Endodermal cell (in vitro differentiated cells): ENCODE data around the gene IKZF2. TPM values are rescaled to one million over a fixed set of nuclear protein-coding genes. Genes with fewer than 3 reads are reported as not detected.

ENCODE experiments used
- DNase-seq: peaks from one replicate; pipeline ENCODE4 v3.0.0-alpha.2; 2017
- H3K27ac ChIP-seq: 2 replicates; pipeline ENCODE4 v1.5.1; 2013; ENCODE audit warnings: mild to moderate bottlenecking, low read depth, low read length, moderate library complexity
- H3K27me3 ChIP-seq: 2 replicates; pipeline ENCODE4 v1.6.1; 2013; ENCODE audit warnings: mild to moderate bottlenecking, low read length, moderate library complexity; ENCODE audit not compliant: insufficient read depth, control insufficient read depth, poor library complexity, severe bottlenecking
- H3K36me3 ChIP-seq: 2 replicates; pipeline ENCODE4 v1.7.0; 2013; ENCODE audit warnings: mild to moderate bottlenecking, low read length, moderate library complexity; ENCODE audit not compliant: control insufficient read depth, insufficient read depth
- H3K4me1 ChIP-seq: one replicate; pipeline ENCODE4 v1.7.0; 2013; ENCODE audit warnings: low read length; ENCODE audit not compliant: control insufficient read depth, insufficient read depth
- H3K4me3 ChIP-seq: 2 replicates; pipeline ENCODE4 v1.5.1; 2013; ENCODE audit warnings: mild to moderate bottlenecking, low read length, moderate library complexity
- H3K9ac ChIP-seq: 2 replicates; pipeline ENCODE4 v1.6.1; 2013; ENCODE audit warnings: mild to moderate bottlenecking, low read length, moderate library complexity; ENCODE audit not compliant: poor library complexity, severe bottlenecking; ENCODE audit errors: extremely low read depth
- H3K9me3 ChIP-seq: 2 replicates; pipeline ENCODE4 v1.6.1; 2013; ENCODE audit warnings: mild to moderate bottlenecking, low read length, moderate library complexity; ENCODE audit not compliant: control insufficient read depth
- H3K27ac Mint-ChIP-seq: 2 replicates; pipeline ENCODE4 v1.8.0; 2020; ENCODE audit warnings: mixed read lengths
- H3K27me3 Mint-ChIP-seq: 2 replicates; pipeline ENCODE4 v1.8.0; 2021; ENCODE audit warnings: mild to moderate bottlenecking, mixed read lengths; ENCODE audit not compliant: insufficient read depth
- H3K36me3 Mint-ChIP-seq: 2 replicates; pipeline ENCODE4 v1.8.0; 2020; ENCODE audit warnings: low read depth, mixed read lengths
- H3K4me1 Mint-ChIP-seq: 2 replicates; pipeline ENCODE4 v1.8.0; 2020; ENCODE audit warnings: mixed read lengths
- H3K4me3 Mint-ChIP-seq: 2 replicates; pipeline ENCODE4 v1.8.0; 2020; ENCODE audit warnings: mild to moderate bottlenecking, moderate library complexity, mixed read lengths
- H3K9me3 Mint-ChIP-seq: 2 replicates; pipeline ENCODE4 v1.8.0; 2020; ENCODE audit warnings: mild to moderate bottlenecking, mixed read lengths
- WGBS, 2 experiments: methylation state at CpG; one replicate each; pipeline versions ENCODE4 v1.1.5 to v1.1.7; 2013; ENCODE audit warnings: missing lambda C conversion rate in 2 of 2, mixed read lengths in 1 of 2; ENCODE audit not compliant: insufficient coverage in 1 of 2, insufficient read length in 1 of 2; 5-methylcytosine and 5-hydroxymethylcytosine counted together
- total RNA-seq, 2 donors: library from RNA; stranded (reverse); fragmentation: NEBNext Ultra II Directional in 1 of 2; extraction: Animal tissue kit (Norgen Biotek cat#: 25700) in 1 of 2; gene quantifications; 2 replicates in 1 of 2; 3 replicates in 1 of 2; pipeline ENCODE4 v1.2.1, GENCODE V29; 2021
- TF ChIP-seq, protein P1 (sequence below): fragments of 200-600 bp; sonication (generic); conservative IDR thresholded peaks from 2 replicates; pipeline ENCODE4 v1.5.0; 2021; ENCODE audit warnings: antibody characterized with exemption, mild to moderate bottlenecking

The IKZF2 gene
- total RNA-seq, 2 donors from 2014 or later: 3.9 to 8.7 TPM

- H3K36me3 Mint-ChIP-seq: no peaks in the 10 kb centered on the region
- H3K9me3 Mint-ChIP-seq: no peaks in the 10 kb centered on the region
- no peak overlapping the region for H3K27ac ChIP-seq
- WGBS, 2 experiments: 86 to 100% methylated on average over 1 to 2 of the region's 2 CpGs
- peaks cover 4% of the 10 kb centered on the region for H3K27me3 ChIP-seq
- no peak overlapping the region for H3K9ac ChIP-seq
- H3K27me3 Mint-ChIP-seq: no peaks in the 10 kb centered on the region
- DNase-seq: no peak
- no peaks in the 10 kb centered on the region for H3K36me3 ChIP-seq
- H3K4me1 Mint-ChIP-seq: peaks cover 7% of the 10 kb centered on the region
- H3K27ac Mint-ChIP-seq: no peak overlapping the region
- TF ChIP-seq, protein P1, sequence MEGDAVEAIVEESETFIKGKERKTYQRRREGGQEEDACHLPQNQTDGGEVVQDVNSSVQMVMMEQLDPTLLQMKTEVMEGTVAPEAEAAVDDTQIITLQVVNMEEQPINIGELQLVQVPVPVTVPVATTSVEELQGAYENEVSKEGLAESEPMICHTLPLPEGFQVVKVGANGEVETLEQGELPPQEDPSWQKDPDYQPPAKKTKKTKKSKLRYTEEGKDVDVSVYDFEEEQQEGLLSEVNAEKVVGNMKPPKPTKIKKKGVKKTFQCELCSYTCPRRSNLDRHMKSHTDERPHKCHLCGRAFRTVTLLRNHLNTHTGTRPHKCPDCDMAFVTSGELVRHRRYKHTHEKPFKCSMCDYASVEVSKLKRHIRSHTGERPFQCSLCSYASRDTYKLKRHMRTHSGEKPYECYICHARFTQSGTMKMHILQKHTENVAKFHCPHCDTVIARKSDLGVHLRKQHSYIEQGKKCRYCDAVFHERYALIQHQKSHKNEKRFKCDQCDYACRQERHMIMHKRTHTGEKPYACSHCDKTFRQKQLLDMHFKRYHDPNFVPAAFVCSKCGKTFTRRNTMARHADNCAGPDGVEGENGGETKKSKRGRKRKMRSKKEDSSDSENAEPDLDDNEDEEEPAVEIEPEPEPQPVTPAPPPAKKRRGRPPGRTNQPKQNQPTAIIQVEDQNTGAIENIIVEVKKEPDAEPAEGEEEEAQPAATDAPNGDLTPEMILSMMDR: no peak
- H3K4me3 ChIP-seq: no peak overlapping the region
- H3K4me3 Mint-ChIP-seq: no peak overlapping the region
- no peaks in the 10 kb centered on the region for H3K9me3 ChIP-seq
- H3K4me1 ChIP-seq: peaks cover 4% of the 10 kb centered on the region
Measured at GRCh38 chr2:213167271-213167930, 16.0 kb upstream of the IKZF2 start.

- H3K9ac ChIP-seq: no peak overlapping the region
- no peaks in the 10 kb centered on the region for H3K36me3 Mint-ChIP-seq
- DNase-seq: no peak
- H3K27ac ChIP-seq: no peak overlapping the region
- no peak overlapping the region for H3K4me3 Mint-ChIP-seq
- TF ChIP-seq, protein P1: no peak
- H3K9me3 ChIP-seq: no peaks in the 10 kb centered on the region
- H3K4me3 ChIP-seq: no peak overlapping the region
- peaks cover 6% of the 10 kb centered on the region for H3K4me1 Mint-ChIP-seq
- H3K27ac Mint-ChIP-seq: no peak overlapping the region
- peaks cover 9% of the 10 kb centered on the region for H3K27me3 ChIP-seq
- H3K4me1 ChIP-seq: peaks cover 4% of the 10 kb centered on the region
- no peaks in the 10 kb centered on the region for H3K9me3 Mint-ChIP-seq
- no peaks in the 10 kb centered on the region for H3K36me3 ChIP-seq
- peaks cover 1% of the 10 kb centered on the region for H3K27me3 Mint-ChIP-seq
Measured at GRCh38 chr2:213166109-213166508, 14.7 kb upstream of the IKZF2 start.

- TF ChIP-seq, protein P1: no peak
- H3K4me1 Mint-ChIP-seq: no peaks in the 10 kb centered on the region
- Histone ChIP-seq H3K4me3 (no peak overlapping the region), H3K9me3 (no peaks in the 10 kb centered on the region), H3K4me1 (no peaks in the 10 kb centered on the region), H3K36me3 (no peaks in the 10 kb centered on the region), H3K27ac (no peak overlapping the region), H3K9ac (no peak overlapping the region), H3K27me3 (peaks cover 23% of the 10 kb centered on the region)
- H3K27ac Mint-ChIP-seq: no peak overlapping the region
- peaks cover 1% of the 10 kb centered on the region for H3K27me3 Mint-ChIP-seq
- H3K36me3 Mint-ChIP-seq: no peaks in the 10 kb centered on the region
- no peak for DNase-seq
- no peaks in the 10 kb centered on the region for H3K9me3 Mint-ChIP-seq
- H3K4me3 Mint-ChIP-seq: no peak overlapping the region
Measured at GRCh38 chr2:213164263-213164662, 12.9 kb upstream of the IKZF2 start.
